Lung (tissue), 12 donors: ENCODE data around the gene SDK2. TPM values are rescaled to one million over a fixed set of nuclear protein-coding genes. Genes with fewer than 3 reads are reported as not detected.

Source experiments
- ATAC-seq: fragments of 200-7000 bp; cut with Tn5 transposase; one replicate; pipeline ENCODE4 v1.9.1; 2020; ENCODE audit warnings: moderate number of reproducible peaks; ENCODE audit not compliant: insufficient read depth, low FRiP score
- DNase-seq, 3 donors: peaks; one replicate each; pipeline ENCODE4 v3.0.0-alpha.2; 2013 to 2017
- H3K27ac ChIP-seq, 2 donors: one replicate each; pipeline ENCODE4 v1.5.1; 2013; ENCODE audit warnings: mild to moderate bottlenecking in 2 of 2, moderate library complexity in 2 of 2, control low read depth in 1 of 2, inconsistent platforms in 1 of 2, low read depth in 1 of 2, low read length in 1 of 2
- H3K27me3 ChIP-seq, 3 donors: one replicate each; pipeline ENCODE4 v1.5.1; 2013; ENCODE audit warnings: low read length in 2 of 3; ENCODE audit not compliant: control insufficient read depth in 3 of 3, insufficient read depth in 3 of 3
- H3K36me3 ChIP-seq, 4 donors: one replicate each; pipeline ENCODE4 v1.5.1; 2013; ENCODE audit warnings: low read length in 4 of 4, mild to moderate bottlenecking in 1 of 4, moderate library complexity in 1 of 4; ENCODE audit not compliant: control insufficient read depth in 4 of 4, insufficient read depth in 4 of 4
- H3K4me1 ChIP-seq, 5 donors: one replicate each; pipeline ENCODE4 v1.5.1; 2013; ENCODE audit warnings: low read length in 5 of 5, mild to moderate bottlenecking in 2 of 5, moderate library complexity in 1 of 5; ENCODE audit not compliant: control insufficient read depth in 5 of 5, insufficient read depth in 5 of 5
- H3K4me3 ChIP-seq: one replicate; pipeline ENCODE4 v1.5.1; 2013; ENCODE audit warnings: mild to moderate bottlenecking, control low read depth, moderate library complexity
- H3K9ac ChIP-seq, 2 donors: one replicate each; pipeline ENCODE4 v1.5.1; 2013; ENCODE audit warnings: low read length in 2 of 2, control low read depth in 1 of 2; ENCODE audit not compliant: insufficient read depth in 1 of 2
- H3K9me3 ChIP-seq, 4 donors: one replicate each; pipeline ENCODE4 v1.5.1; 2013; ENCODE audit warnings: low read length in 3 of 4, mild to moderate bottlenecking in 1 of 4, moderate library complexity in 1 of 4; ENCODE audit not compliant: control insufficient read depth in 4 of 4, insufficient read depth in 3 of 4
- CTCF ChIP-seq: IDR thresholded peaks from 2 replicates; pipeline ENCODE4 v1.5.1; 2012; ENCODE audit warnings: mild to moderate bottlenecking; ENCODE audit errors: control extremely low read depth, extremely low read depth
- WGBS, 2 donors: extraction: QIAGEN DNeasy Blood & Tissue Kit; methylation state at CpG; one replicate each; pipeline ENCODE4 v1.1.7; 2013; 5-methylcytosine and 5-hydroxymethylcytosine counted together
- polyA plus RNA-seq, 2 donors: library from polyadenylated mRNA; stranded (reverse); fragments of 200-250 nt; gene quantifications; one replicate each; pipeline ENCODE4 v1.2.1, GENCODE V29; 2013
- total RNA-seq, 2 donors: library from RNA; depleted of rRNA in 1 of 2; stranded (reverse); fragments of >200 nt in 1 of 2; gene quantifications; one replicate each; pipeline ENCODE4 v1.2.1, GENCODE V29; 2014 to 2021
- donor health status: control.
- donor health status: control.
- donor health status: Bipolar disorder and iron deficiency.
- donor health status: healthy.
- donor health status: DM: yes; HTN: yes; CAD: no.

The SDK2 gene
- total and polyA plus RNA-seq, 4 donors = 0.91 to 41.7 (median 4.3) TPM

GRCh38 chr17:73582359-73582758 is 61.9 kb downstream of the SDK2 start:
- Histone ChIP-seq H3K4me3 (no peak overlapping the region), H3K4me1 (peaks cover 0 to 5% (median 2%) of the 10 kb centered on the region in 5 donors), H3K9ac (no peak overlapping the region), H3K9me3 (peaks cover 0 to 2% (median 0%) of the 10 kb centered on the region in 4 donors), H3K36me3 (no peaks in the 10 kb centered on the region), H3K27me3 (no peaks in the 10 kb centered on the region), H3K27ac (no peak overlapping the region)
- no peak for TF ChIP-seq CTCF
- DNase-seq (no peak), ATAC-seq (no peak)
- 62 to 70% methylated on average over 6 of the region's 6 CpGs for WGBS, 2 donors

DNA sequence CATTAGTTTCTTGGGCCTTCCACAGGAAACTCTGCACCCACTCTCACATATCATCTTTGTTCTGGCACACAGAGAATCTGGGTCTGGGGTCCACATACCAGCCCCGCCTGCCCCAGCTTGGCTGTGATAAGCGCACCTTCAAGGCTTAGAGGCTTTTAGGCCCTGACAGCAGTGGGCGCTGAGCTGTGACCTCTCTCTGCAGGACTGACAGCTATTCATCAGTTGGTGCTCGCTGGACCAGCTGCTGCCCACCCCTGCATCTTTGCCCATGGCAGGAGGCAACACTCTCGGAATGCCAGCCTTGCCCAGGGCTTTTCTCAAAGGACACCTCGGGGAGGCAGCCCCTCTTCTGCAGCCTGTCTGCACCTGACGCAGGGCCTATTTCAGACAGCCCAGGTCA is 62.9 kb downstream of the SDK2 start:
- TF ChIP-seq CTCF = no peak
- no peak overlapping the region for H3K27ac ChIP-seq
- H3K36me3 ChIP-seq = no peaks in the 10 kb centered on the region
- no peaks in the 10 kb centered on the region for H3K27me3 ChIP-seq
- no peak for DNase-seq
- H3K4me1 ChIP-seq = peaks cover 0 to 4% (median 0%) of the 10 kb centered on the region in 5 donors
- no peak for ATAC-seq
- peaks cover 0 to 2% (median 0%) of the 10 kb centered on the region in 4 donors for H3K9me3 ChIP-seq
- H3K4me3 ChIP-seq = no peak overlapping the region
- no peak overlapping the region for H3K9ac ChIP-seq
- 94 to 96% methylated on average over 7 of the region's 7 CpGs for WGBS, 2 donors

GRCh38 chr17:73580073-73580710 is 64.1 kb downstream of the SDK2 start:
- ATAC-seq (no peak), DNase-seq (no peak)
- H3K27ac ChIP-seq = no peak overlapping the region
- H3K9me3 ChIP-seq = peaks cover 0 to 2% (median 0%) of the 10 kb centered on the region in 4 donors
- 91% methylated on average over 12 of the region's 12 CpGs for WGBS, 2 donors
- H3K27me3 ChIP-seq = peaks cover 0 to 5% (median 0%) of the 10 kb centered on the region in 3 donors
- H3K36me3 ChIP-seq = no peaks in the 10 kb centered on the region
- peaks cover 0 to 4% (median 0%) of the 10 kb centered on the region in 5 donors for H3K4me1 ChIP-seq
- TF ChIP-seq CTCF = no peak
- H3K4me3 ChIP-seq = no peak overlapping the region
- H3K9ac ChIP-seq = no peak overlapping the region
